ENCODE measurements around the gene KBTBD4.
A peak's percentile ranks its signal among the peaks of the same experiment; 100 is the strongest.
"Not testable (repeated sequence)": the region's sequence is repeated elsewhere in the genome, so short reads cannot be mapped to it uniquely, and the experiment has no call there.

KBTBD4 gene

DNA sequence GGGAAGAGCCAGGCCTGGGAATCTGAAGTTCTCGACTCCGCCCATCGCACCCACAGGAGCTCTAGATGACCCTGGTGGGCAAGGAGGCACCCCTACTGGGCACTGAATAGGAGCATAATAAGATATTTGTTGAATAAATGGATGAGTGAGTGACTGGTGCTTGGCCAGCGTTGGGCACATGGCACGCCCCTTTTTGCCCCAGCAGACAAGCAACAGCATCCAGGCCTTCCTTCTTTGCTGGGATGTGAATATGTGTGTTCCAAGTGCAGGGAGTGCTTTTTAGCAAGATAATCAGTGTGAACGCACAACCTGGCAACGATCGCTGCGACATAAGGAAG, 25.4 kb downstream of the KBTBD4 start:
- Histone ChIP-seq H3K27me3 (ENCODE audit: insufficient read depth, low read depth, severe bottlenecking) (no peaks in the 10 kb centered on the region), H3K36me3 (peaks cover 24% of the 10 kb centered on the region), H3K27ac (peak overlapping the region; percentile 71), H3K4me3 (ENCODE audit: low read depth, low read length) (peak overlapping the region; percentile 32), H3K9me3 (ENCODE audit: severe bottlenecking) (no peaks in the 10 kb centered on the region)
- TF ChIP-seq, protein P1, sequence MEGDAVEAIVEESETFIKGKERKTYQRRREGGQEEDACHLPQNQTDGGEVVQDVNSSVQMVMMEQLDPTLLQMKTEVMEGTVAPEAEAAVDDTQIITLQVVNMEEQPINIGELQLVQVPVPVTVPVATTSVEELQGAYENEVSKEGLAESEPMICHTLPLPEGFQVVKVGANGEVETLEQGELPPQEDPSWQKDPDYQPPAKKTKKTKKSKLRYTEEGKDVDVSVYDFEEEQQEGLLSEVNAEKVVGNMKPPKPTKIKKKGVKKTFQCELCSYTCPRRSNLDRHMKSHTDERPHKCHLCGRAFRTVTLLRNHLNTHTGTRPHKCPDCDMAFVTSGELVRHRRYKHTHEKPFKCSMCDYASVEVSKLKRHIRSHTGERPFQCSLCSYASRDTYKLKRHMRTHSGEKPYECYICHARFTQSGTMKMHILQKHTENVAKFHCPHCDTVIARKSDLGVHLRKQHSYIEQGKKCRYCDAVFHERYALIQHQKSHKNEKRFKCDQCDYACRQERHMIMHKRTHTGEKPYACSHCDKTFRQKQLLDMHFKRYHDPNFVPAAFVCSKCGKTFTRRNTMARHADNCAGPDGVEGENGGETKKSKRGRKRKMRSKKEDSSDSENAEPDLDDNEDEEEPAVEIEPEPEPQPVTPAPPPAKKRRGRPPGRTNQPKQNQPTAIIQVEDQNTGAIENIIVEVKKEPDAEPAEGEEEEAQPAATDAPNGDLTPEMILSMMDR (IDR thresholded peaks at IDR 0.05; ENCODE audit: low read depth, low read length) = no peak
- DNase-seq = no peak

DNA sequence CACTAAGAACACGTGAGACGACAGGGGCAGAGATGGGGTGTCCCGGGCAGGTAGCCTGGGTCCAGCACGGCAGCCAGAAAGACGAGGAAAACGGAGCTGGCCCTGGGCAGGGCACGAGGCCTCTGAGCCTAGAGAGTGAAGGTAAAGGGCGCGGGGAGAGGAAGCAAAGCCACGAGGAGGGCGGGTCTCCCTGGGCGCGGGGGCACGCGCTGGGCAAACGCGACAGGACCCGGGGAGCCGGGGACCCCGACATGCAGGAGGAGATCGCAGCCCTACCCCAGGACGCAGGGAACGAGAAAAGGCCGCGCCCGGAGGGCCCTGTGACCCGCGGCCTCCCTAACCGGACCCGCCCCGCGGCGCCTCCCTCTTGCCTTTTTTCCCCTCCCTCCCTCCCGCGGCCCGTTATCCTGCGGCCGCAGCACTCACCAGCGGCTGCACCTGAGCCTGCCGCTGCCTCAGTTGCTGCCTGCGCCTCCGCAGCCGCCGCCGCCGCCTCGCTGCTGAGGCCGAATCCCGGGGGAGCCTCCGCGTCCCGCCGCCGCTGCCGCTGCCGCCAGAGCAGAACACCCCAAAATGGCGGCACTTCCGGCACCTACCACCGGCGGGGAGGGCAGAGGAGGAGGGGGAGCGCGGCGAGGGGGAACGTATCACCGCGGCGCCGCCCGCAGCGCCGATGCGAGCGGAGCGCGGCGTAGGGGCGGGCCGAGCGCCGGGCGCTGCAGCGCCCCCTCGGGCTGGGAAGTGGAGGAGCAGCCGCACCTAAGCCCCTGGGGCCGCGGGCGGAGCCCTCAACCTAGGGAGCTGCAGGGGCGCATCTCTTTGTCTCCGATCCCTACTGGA, 26.0 kb downstream of the KBTBD4 start, which contains the start of gene CELF1:
CELF1 (minus strand) TSS at position 567 of the 840 bp plus-strand sequence. CDS start 53,609 bp downstream, outside the sequence.
- peak within 1 kb of the TSS; percentile 98 for H3K4me3 ChIP-seq (ENCODE audit: low read depth, low read length)
- peak; percentile 92 for DNase-seq
- no peaks in the 10 kb centered on the region for H3K27me3 ChIP-seq (ENCODE audit: insufficient read depth, low read depth, severe bottlenecking)
- peaks cover 24% of the 10 kb centered on the region for H3K36me3 ChIP-seq
- TF ChIP-seq, protein P1 (IDR thresholded peaks at IDR 0.05; ENCODE audit: low read depth, low read length) = peak; percentile 85
- no peaks in the 10 kb centered on the region for H3K9me3 ChIP-seq (ENCODE audit: severe bottlenecking)
- peak within 1 kb of the TSS; percentile 86 for H3K27ac ChIP-seq

DNA sequence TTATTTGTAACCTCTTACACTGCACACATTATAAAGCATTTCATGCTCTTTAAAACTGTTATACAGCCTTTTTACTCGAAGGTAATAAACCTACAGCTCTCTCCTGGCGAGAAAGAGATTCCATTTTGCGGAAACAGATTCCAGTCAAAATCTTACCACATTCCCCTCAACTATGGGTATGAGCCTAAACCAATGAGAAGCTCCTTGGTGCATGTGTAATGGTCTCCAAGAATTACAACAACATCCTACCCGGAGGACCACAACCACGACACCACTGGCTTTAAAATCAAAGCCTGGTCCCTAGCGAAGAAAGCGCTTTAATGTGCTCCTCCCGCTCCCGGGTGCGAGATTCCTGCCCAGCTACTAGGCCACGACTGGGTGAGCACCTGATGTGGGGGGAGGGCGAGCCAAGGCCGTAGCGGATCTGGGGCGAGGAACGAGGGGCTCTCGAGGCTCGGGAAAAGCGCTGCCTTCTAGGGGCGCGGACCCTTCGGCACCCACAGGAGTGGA, 26.7 kb downstream of the KBTBD4 start:
- Histone ChIP-seq H3K27ac (peak overlapping the region; percentile 86), H3K4me3 (ENCODE audit: low read depth, low read length) (peak overlapping the region; percentile 98), H3K36me3 (peaks cover 24% of the 10 kb centered on the region), H3K9me3 (ENCODE audit: severe bottlenecking) (no peaks in the 10 kb centered on the region), H3K27me3 (ENCODE audit: insufficient read depth, low read depth, severe bottlenecking) (no peaks in the 10 kb centered on the region)
- DNase-seq = peak; percentile 48
- TF ChIP-seq, protein P1 (IDR thresholded peaks at IDR 0.05; ENCODE audit: low read depth, low read length) = no peak

DNA sequence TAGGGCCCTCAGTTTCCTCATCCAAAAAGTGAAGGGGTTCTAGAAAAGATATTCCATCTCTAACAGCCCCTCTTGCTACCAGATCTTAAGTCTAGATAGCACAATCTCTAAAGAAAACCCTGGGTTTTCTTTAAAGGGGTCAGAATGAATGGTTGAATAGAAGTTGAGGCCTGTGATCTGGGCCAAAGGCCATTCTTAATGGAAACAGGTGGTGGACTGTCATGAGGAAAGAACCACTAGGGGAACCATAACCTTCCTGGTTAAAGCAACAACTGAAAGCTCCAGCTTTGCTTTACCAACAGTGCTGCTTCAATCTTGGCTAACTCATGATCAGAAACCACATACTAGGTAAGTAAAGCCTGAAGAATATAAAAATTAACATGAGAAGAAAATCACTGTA, 27.7 kb downstream of the KBTBD4 start:
- H3K36me3 ChIP-seq = peaks cover 29% of the 10 kb centered on the region
- no peak overlapping the region for H3K27ac ChIP-seq
- DNase-seq = no peak
- H3K4me3 ChIP-seq (ENCODE audit: low read depth, low read length) = no peak overlapping the region
- H3K27me3 ChIP-seq (ENCODE audit: insufficient read depth, low read depth, severe bottlenecking) = no peaks in the 10 kb centered on the region
- no peaks in the 10 kb centered on the region for H3K9me3 ChIP-seq (ENCODE audit: severe bottlenecking)
- TF ChIP-seq, protein P1 (IDR thresholded peaks at IDR 0.05; ENCODE audit: low read depth, low read length) = peak; percentile 52

DNA sequence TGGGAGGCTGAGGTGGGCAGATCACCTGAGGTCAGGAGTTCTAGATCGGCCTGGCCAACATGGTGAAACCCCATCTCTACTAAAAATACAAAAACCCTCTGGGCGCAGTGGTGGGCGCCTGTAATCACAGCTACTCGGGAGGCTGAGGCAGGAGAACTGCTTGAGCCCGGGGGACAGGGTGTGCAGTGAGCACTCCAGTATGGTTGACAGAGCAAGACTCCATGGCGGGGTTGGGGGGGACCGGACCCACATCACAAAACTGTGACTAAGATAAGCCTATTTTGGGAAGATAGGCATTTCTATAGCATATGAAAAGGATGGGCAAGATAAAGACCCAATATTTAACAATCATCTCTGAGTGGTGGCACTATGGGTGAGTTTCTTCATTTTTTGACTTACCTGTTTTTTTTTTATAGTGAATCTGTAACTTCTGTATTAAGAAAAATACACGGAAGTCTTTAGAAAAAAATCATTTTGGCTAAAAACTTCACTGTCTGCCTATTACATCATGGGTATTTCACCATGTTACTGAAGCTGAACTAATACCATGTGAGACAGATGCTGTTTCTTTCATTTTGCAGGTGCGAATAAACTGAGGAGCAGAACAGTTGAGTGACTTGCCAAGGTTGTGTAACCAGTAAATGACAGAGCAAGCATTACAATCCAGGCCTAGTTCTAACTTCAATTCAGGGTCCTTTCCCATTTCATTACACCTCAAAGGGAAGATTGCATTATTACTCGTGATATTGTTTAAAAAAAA, 28.3 kb downstream of the KBTBD4 start:
- TF ChIP-seq, protein P1 (IDR thresholded peaks at IDR 0.05; ENCODE audit: low read depth, low read length) = no peak
- Histone ChIP-seq H3K4me3 (ENCODE audit: low read depth, low read length) (no peak overlapping the region), H3K9me3 (ENCODE audit: severe bottlenecking) (no peaks in the 10 kb centered on the region), H3K27ac (no peak overlapping the region), H3K36me3 (peaks cover 29% of the 10 kb centered on the region), H3K27me3 (ENCODE audit: insufficient read depth, low read depth, severe bottlenecking) (no peaks in the 10 kb centered on the region)
- DNase-seq = no peak

DNA sequence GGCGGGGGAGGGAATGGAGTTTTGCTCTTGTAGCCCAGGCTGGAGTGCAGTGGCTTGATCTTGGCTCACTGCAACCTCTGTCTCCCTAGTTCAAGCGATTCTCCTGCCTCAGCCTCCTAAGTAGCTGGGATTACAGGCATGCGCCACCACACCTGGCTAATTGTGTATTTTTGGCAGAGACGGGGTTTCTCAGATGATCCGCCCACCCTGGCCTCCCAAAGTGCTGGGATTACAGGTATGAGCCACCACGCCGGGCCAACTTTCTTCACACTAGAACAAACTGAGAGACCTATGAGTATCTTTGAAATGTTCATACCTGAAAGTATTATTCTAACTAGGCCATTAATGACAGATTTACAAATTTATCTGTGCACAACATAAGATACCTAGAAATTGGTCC, 32.5 kb downstream of the KBTBD4 start:
- peaks cover 30% of the 10 kb centered on the region for H3K36me3 ChIP-seq
- not testable (repeated sequence) for DNase-seq

More for the DNA sequence above, 32.5 kb downstream of the KBTBD4 start:
- not testable (repeated sequence) for H3K4me3 ChIP-seq (ENCODE audit: low read depth, low read length); H3K27me3 ChIP-seq (ENCODE audit: insufficient read depth, low read depth, severe bottlenecking); H3K9me3 ChIP-seq (ENCODE audit: severe bottlenecking); H3K27ac ChIP-seq

Measured in WERI-Rb-1 (cell line).